Endothelial cell of umbilical vein (primary cell): ENCODE results near the gene ZNF777. TPM values are rescaled to one million over a fixed set of nuclear protein-coding genes. Genes with fewer than 3 reads are reported as not detected.

Experiments
- BruUV-seq: library from RNA; stranded (reverse); fragments of 400-500 nt; replicated peaks from 2 replicates; lab custom pipeline; 2021; lab: Mats Ljungman, UMichigan
- CTCF ChIA-PET: fragments of 300-600, 350-600 bp; sonication (Branson Sonifier 250); formaldehyde crosslinking; loops from one replicate; lab custom pipeline; 2021; ENCODE audit warnings: antibody characterized with exemption, inconsistent platforms; lab: Charles Lee
- POLR2A ChIA-PET: fragments of 300-600, 350-600 bp; sonication (Branson Sonifier 250); formaldehyde crosslinking; loops from one replicate; lab custom pipeline; 2021; ENCODE audit warnings: antibody characterized with exemption, inconsistent platforms; lab: Charles Lee
- DNase-seq: peaks from one replicate; pipeline ENCODE4 v3.0.0-alpha.2; 2011; ENCODE audit warnings: low read depth, low spot score
- FAIRE-seq: peaks from 2 replicates; lab custom pipeline; 2011; peaks lifted over from hg19 to GRCh38; lab: Jason Lieb, UNC
- H2AFZ ChIP-seq: 2 replicates; pipeline ENCODE4 v1.6.0; 2012; ENCODE audit warnings: low read depth, low read length, control low read depth, inconsistent platforms
- H3K27ac ChIP-seq: 2 replicates; pipeline ENCODE4 v1.5.1; 2011; ENCODE audit warnings: low read depth, mild to moderate bottlenecking, control low read depth, low read length, moderate library complexity; ENCODE audit not compliant: insufficient read depth
- H3K27me3 ChIP-seq, 2 experiments: 2 replicates each; pipeline versions ENCODE4 v1.6.0 to v1.6.1; 2011; ENCODE audit warnings: low read length in 2 of 2, mixed read lengths in 1 of 2; ENCODE audit not compliant: control insufficient read depth in 2 of 2, insufficient read depth in 2 of 2
- H3K36me3 ChIP-seq, 2 experiments: 2 replicates in 1 of 2; 3 replicates in 1 of 2; pipeline ENCODE4 v1.5.1; 2011; ENCODE audit warnings: low read length in 2 of 2, mild to moderate bottlenecking in 1 of 2, moderate library complexity in 1 of 2; ENCODE audit not compliant: control insufficient read depth in 2 of 2, insufficient read depth in 2 of 2; ENCODE audit errors: extremely low read depth in 1 of 2
- H3K4me1 ChIP-seq: 3 replicates; pipeline ENCODE4 v1.5.1; 2011; ENCODE audit warnings: mild to moderate bottlenecking, low read length; ENCODE audit not compliant: control insufficient read depth, insufficient read depth; ENCODE audit errors: extremely low read depth
- H3K4me2 ChIP-seq: 2 replicates; pipeline ENCODE4 v1.6.1; 2011; ENCODE audit warnings: low read length, control low read depth, mixed read lengths; ENCODE audit not compliant: insufficient read depth
- H3K4me3 ChIP-seq, 3 experiments: fragments of 200-600 bp in 1 of 3; sonication (generic), shearing (Covaris generic) in 1 of 3; replicated peaks in 1 of 3; 2 replicates each; pipeline ENCODE4 v1.5.1; 2011 to 2016; ENCODE audit warnings: control low read depth in 3 of 3, low read length in 3 of 3, mild to moderate bottlenecking in 2 of 3, inconsistent platforms in 1 of 3, low read depth in 1 of 3, moderate library complexity in 1 of 3; ENCODE audit not compliant: insufficient read depth in 1 of 3
- H3K79me2 ChIP-seq: 2 replicates; pipeline ENCODE4 v1.6.0; 2012; ENCODE audit warnings: low read length, inconsistent platforms; ENCODE audit not compliant: control insufficient read depth, insufficient read depth
- H3K9ac ChIP-seq: replicated peaks from 2 replicates; pipeline ENCODE3; 2011; ENCODE audit warnings: low read length, control low read depth; ENCODE audit not compliant: insufficient read depth; ENCODE audit errors: extremely low read depth
- H3K9me1 ChIP-seq: replicated peaks from 3 replicates; pipeline ENCODE4 v1.6.0; 2011; ENCODE audit warnings: mild to moderate bottlenecking, low read length; ENCODE audit not compliant: control insufficient read depth, insufficient read depth; ENCODE audit errors: extremely low read depth
- H3K9me3 ChIP-seq: replicated peaks from 2 replicates; pipeline ENCODE4 v1.5.1; 2012; ENCODE audit warnings: low read length, inconsistent platforms; ENCODE audit not compliant: control insufficient read depth, insufficient read depth
- H4K20me1 ChIP-seq: replicated peaks from 2 replicates; pipeline ENCODE3; 2011; ENCODE audit warnings: mild to moderate bottlenecking, low read length; ENCODE audit not compliant: control insufficient read depth, insufficient read depth; ENCODE audit errors: extremely low read depth
- CTCF ChIP-seq, 2 donors: IDR thresholded peaks; 1 replicate in 1 of 2; 2 replicates in 1 of 2; pipeline ENCODE4 v1.5.1; 2011; ENCODE audit warnings: low read length in 2 of 2, mild to moderate bottlenecking in 2 of 2, moderate library complexity in 2 of 2, control low read depth in 1 of 2, inconsistent platforms in 1 of 2, low read depth in 1 of 2; ENCODE audit not compliant: insufficient read depth in 1 of 2; ENCODE audit errors: extremely low read depth in 1 of 2
- EZH2 ChIP-seq: IDR thresholded peaks from 2 replicates; pipeline ENCODE4 v1.6.1; 2012; ENCODE audit warnings: borderline replicate concordance, low read depth, mild to moderate bottlenecking, moderate library complexity, low read length, inconsistent platforms; ENCODE audit not compliant: severe bottlenecking
- FOS ChIP-seq: IDR thresholded peaks from 2 replicates; pipeline ENCODE4 v1.6.1; 2011; ENCODE audit warnings: mild to moderate bottlenecking, low read length, moderate library complexity, borderline replicate concordance; ENCODE audit not compliant: insufficient read depth
- GATA2 ChIP-seq: IDR thresholded peaks from 2 replicates; pipeline ENCODE4 v1.7.0; 2011; ENCODE audit warnings: low read depth, mild to moderate bottlenecking, moderate library complexity, mixed read lengths, low read length; ENCODE audit not compliant: insufficient read length, insufficient read depth
- JUN ChIP-seq: IDR thresholded peaks from 2 replicates; pipeline ENCODE4 v1.6.1; 2011; ENCODE audit warnings: borderline replicate concordance, low read depth; ENCODE audit not compliant: insufficient read length, insufficient read depth
- MYC ChIP-seq: IDR thresholded peaks from one replicate; pipeline ENCODE4 v1.6.1; 2011; ENCODE audit warnings: mild to moderate bottlenecking, low read depth, low read length
- POLR2A ChIP-seq: IDR thresholded peaks from 2 replicates; pipeline ENCODE4 v1.6.1; 2012; ENCODE audit warnings: low read depth, mild to moderate bottlenecking, control low read depth, low read length
- POLR2AphosphoS5 ChIP-seq: IDR thresholded peaks from 2 replicates; pipeline ENCODE4 v1.6.1; 2012; ENCODE audit warnings: low read depth, mild to moderate bottlenecking, control low read depth, low read length, moderate library complexity; ENCODE audit not compliant: insufficient read depth
- dilution Hi-C: fragments of 300-500 bp; cut with MboI; formaldehyde crosslinking; loops from one replicate; pipeline ENCODE4 v1.15.0; 2019; ENCODE audit warnings: low sequenced_read_pairs; ENCODE audit not compliant: extremely low pct_ligation_motif_present
- intact Hi-C: fragments of 100-400 bp; cut with micrococcal nuclease; formaldehyde crosslinking; loops from one replicate; pipeline ENCODE4 v1.10.0; 2022
- polyA plus RNA-seq, 4 experiments: library from polyadenylated mRNA; depleted of rRNA in 3 of 4; stranded (reverse) in 3 of 4; unstranded in 1 of 4; fragments of >200 nt; gene quantifications; 2 replicates each; pipeline versions ENCODE4 v1.2.1 to v1.2.3, GENCODE V29; 2011 to 2012; ENCODE audit warnings: missing spikeins in 1 of 4
- total RNA-seq: library from RNA; stranded (reverse); gene quantifications from 2 replicates; pipeline ENCODE4 v1.2.3, GENCODE V29; 2021
- TF ChIP-seq, protein P1 (sequence below): IDR thresholded peaks from 2 replicates; pipeline ENCODE4 v1.6.1; 2011; ENCODE audit not compliant: insufficient read depth, insufficient read length

Gene ZNF777
- total and polyA plus RNA-seq, 2 donors (not counting 3 experiments of a cell fraction or from before 2014, with no cell fraction given), result 7.4 to 11.1 TPM

DNA sequence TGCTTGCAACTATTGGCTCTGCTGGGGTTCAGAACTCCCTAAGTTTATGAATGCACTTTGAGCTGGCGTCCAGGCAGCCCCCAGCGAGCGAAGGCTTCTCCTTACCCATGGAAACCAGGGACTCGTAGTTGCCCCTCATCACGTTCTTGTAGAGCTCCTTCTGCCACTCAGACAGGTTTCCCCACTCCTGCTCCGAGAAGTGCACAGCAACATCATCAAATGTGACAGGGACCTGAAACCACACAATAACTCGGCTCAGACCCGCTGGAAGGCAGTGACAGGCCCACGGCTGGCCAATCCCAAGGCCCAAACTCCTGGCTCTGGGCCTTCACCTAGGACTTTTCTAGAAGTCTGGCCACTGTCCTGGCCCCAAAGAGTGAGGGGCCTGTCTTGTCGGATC lies 6.9 kb downstream of the ZNF777 start:
- TF ChIP-seq GATA2 (no peak), EZH2 (no peak), JUN (no peak), CTCF (IDR thresholded peaks at IDR 0.05; ENCODE audit: extremely low read depth in 1 of 2, insufficient read depth in 1 of 2, low read depth in 1 of 2, low read length in 2 of 2) (no peak), FOS (no peak), POLR2AphosphoS5 (no peak), MYC (no peak), POLR2A (no peak)
- TF ChIP-seq, protein P1, sequence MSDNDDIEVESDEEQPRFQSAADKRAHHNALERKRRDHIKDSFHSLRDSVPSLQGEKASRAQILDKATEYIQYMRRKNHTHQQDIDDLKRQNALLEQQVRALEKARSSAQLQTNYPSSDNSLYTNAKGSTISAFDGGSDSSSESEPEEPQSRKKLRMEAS, result no peak
- no peak for DNase-seq
- Histone ChIP-seq H3K79me2 (peaks cover 9% of the 10 kb centered on the region), H3K4me1 (peaks cover 3% of the 10 kb centered on the region), H3K36me3 (peaks cover 21 to 34% of the 10 kb centered on the region in 2 experiments), H3K4me2 (no peak overlapping the region), H3K27me3 (no peaks in the 10 kb centered on the region), H3K9me3 (no peaks in the 10 kb centered on the region), H4K20me1 (no peaks in the 10 kb centered on the region), H3K9ac (no peak overlapping the region), H3K27ac (no peak overlapping the region), H2AFZ (no peak overlapping the region), H3K9me1 (no peaks in the 10 kb centered on the region), H3K4me3 (no peak overlapping the region)
- POLR2A ChIA-PET, result no interaction called here
- dilution Hi-C loops, result no loop called here
- no TSS peak for BruUV-seq
- CTCF ChIA-PET, result no interaction called here
- intact Hi-C loops, result no loop called here
- FAIRE-seq, result no peak
